ENCODE data around the gene PDPR. TPM values are rescaled to one million over a fixed set of nuclear protein-coding genes. Genes with fewer than 3 reads are reported as not detected.
"Not testable (repeated sequence)": the region's sequence is repeated elsewhere in the genome, so short reads cannot be mapped to it uniquely, and the experiment has no call there.

The PDPR gene
- total RNA-seq, 1 experiment from 2014 or later: 28.5 TPM

GRCh38 chr16:70142739-70143138 lies 28.6 kb downstream of the PDPR start:
- H3K4me3 Mint-ChIP-seq: not testable (repeated sequence)

GRCh38 chr16:70143231-70143895 lies 29.2 kb downstream of the PDPR start:
- DNase-seq (ENCODE audit: low spot score); H3K4me3 Mint-ChIP-seq; CTCF ChIA-PET; ATAC-seq; H3K27me3 Mint-ChIP-seq (ENCODE audit: low read depth); POLR2A ChIA-PET; H3K4me1 Mint-ChIP-seq; H3K9me3 Mint-ChIP-seq; H3K27ac Mint-ChIP-seq: not testable (repeated sequence)
- peaks cover 44% of the 10 kb centered on the region for H3K36me3 Mint-ChIP-seq

More at GRCh38 chr16:70142739-70143138, 28.6 kb downstream of the PDPR start:
- H3K27me3 Mint-ChIP-seq (ENCODE audit: low read depth); POLR2A ChIA-PET; ATAC-seq; CTCF ChIA-PET; H3K4me1 Mint-ChIP-seq; DNase-seq (ENCODE audit: low spot score); H3K27ac Mint-ChIP-seq; H3K9me3 Mint-ChIP-seq: not testable (repeated sequence)
- peaks cover 42% of the 10 kb centered on the region for H3K36me3 Mint-ChIP-seq

- POLR2A ChIA-PET; ATAC-seq; H3K4me3 Mint-ChIP-seq; H3K4me1 Mint-ChIP-seq; CTCF ChIA-PET; H3K9me3 Mint-ChIP-seq; DNase-seq (ENCODE audit: low spot score); H3K27ac Mint-ChIP-seq; H3K27me3 Mint-ChIP-seq (ENCODE audit: low read depth): not testable (repeated sequence)
- H3K36me3 Mint-ChIP-seq: peaks cover 51% of the 10 kb centered on the region
Observed at GRCh38 chr16:70147853-70148252, 33.7 kb downstream of the PDPR start.

GRCh38 chr16:70148453-70148852 lies 34.3 kb downstream of the PDPR start:
- ATAC-seq; H3K4me1 Mint-ChIP-seq; H3K27me3 Mint-ChIP-seq (ENCODE audit: low read depth); POLR2A ChIA-PET; H3K9me3 Mint-ChIP-seq; H3K4me3 Mint-ChIP-seq; CTCF ChIA-PET; H3K27ac Mint-ChIP-seq; DNase-seq (ENCODE audit: low spot score): not testable (repeated sequence)
- peaks cover 52% of the 10 kb centered on the region for H3K36me3 Mint-ChIP-seq

- H3K4me1 Mint-ChIP-seq; POLR2A ChIA-PET; H3K9me3 Mint-ChIP-seq; H3K4me3 Mint-ChIP-seq; H3K27me3 Mint-ChIP-seq (ENCODE audit: low read depth); DNase-seq (ENCODE audit: low spot score); H3K27ac Mint-ChIP-seq; ATAC-seq; CTCF ChIA-PET: not testable (repeated sequence)
- peaks cover 53% of the 10 kb centered on the region for H3K36me3 Mint-ChIP-seq
Observed at GRCh38 chr16:70149296-70149695, 35.2 kb downstream of the PDPR start.

GRCh38 chr16:70151391-70151790 lies 37.3 kb downstream of the PDPR start:
- Mint-ChIP-seq H3K27ac (no peak overlapping the region), H3K27me3 (ENCODE audit: low read depth) (no peaks in the 10 kb centered on the region), H3K9me3 (no peaks in the 10 kb centered on the region), H3K4me1 (no peaks in the 10 kb centered on the region), H3K4me3 (no peak overlapping the region), H3K36me3 (peaks cover 46% of the 10 kb centered on the region)
- ChIA-PET POLR2A (no interaction called here), CTCF (no interaction called here)
- no peak for TF ChIP-seq ZSCAN18 (CRISPR knock-in tag; IDR thresholded peaks at IDR 0.05)
- TF ChIP-seq NR3C1 (CRISPR knock-in tag; conservative IDR thresholded peaks at IDR 0.05; ENCODE audit: low read depth): no peak
- no peak for TF ChIP-seq ZNF423 (CRISPR knock-in tag; IDR thresholded peaks at IDR 0.05)
- no peak for TF ChIP-seq NFE2L1 (CRISPR knock-in tag; IDR thresholded peaks at IDR 0.05)
- no peak for TF ChIP-seq GRHL2 (CRISPR knock-in tag; IDR thresholded peaks at IDR 0.05; ENCODE audit: insufficient replicate concordance, severe bottlenecking)
- TF ChIP-seq TEAD1 (CRISPR knock-in tag; IDR thresholded peaks at IDR 0.05): no peak
- TF ChIP-seq IRF2 (CRISPR knock-in tag; IDR thresholded peaks at IDR 0.05; ENCODE audit: borderline replicate concordance, low read depth): no peak
- no peak for TF ChIP-seq ZMAT4 (CRISPR knock-in tag; IDR thresholded peaks at IDR 0.05)
- no peak for TF ChIP-seq NR2C2 (CRISPR knock-in tag; IDR thresholded peaks at IDR 0.05)
- TF ChIP-seq ATF3 (CRISPR knock-in tag; conservative IDR thresholded peaks at IDR 0.05): no peak
- TF ChIP-seq ZNF263 (CRISPR knock-in tag; IDR thresholded peaks at IDR 0.05; ENCODE audit: low read depth): no peak
- no peak for TF ChIP-seq MAX (CRISPR knock-in tag; IDR thresholded peaks at IDR 0.05)
- no peak for TF ChIP-seq CREM (CRISPR knock-in tag; IDR thresholded peaks at IDR 0.05)
- TF ChIP-seq NFATC4 (CRISPR knock-in tag; IDR thresholded peaks at IDR 0.05): no peak
- no peak for TF ChIP-seq ZNF219 (CRISPR knock-in tag; IDR thresholded peaks at IDR 0.05; ENCODE audit: borderline replicate concordance)
- TF ChIP-seq CDX4 (CRISPR knock-in tag; IDR thresholded peaks at IDR 0.05; ENCODE audit: borderline replicate concordance): no peak
- ATAC-seq: no peak
- no peak for DNase-seq (ENCODE audit: low spot score)
